HCT116 (cell line): ENCODE measurements around the gene NUMB. TPM values are rescaled to one million over a fixed set of nuclear protein-coding genes. Genes with fewer than 3 reads are reported as not detected.

Experiments
- ATAC-seq: fragments of 200-7000 bp; cut with Tn5 transposase; 2 replicates; pipeline ENCODE4 v1.9.1; 2020; ENCODE audit warnings: mild to moderate bottlenecking, moderate library complexity
- BruUV-seq: library from RNA; stranded (reverse); fragments of 400-500 nt; replicated peaks from 2 replicates; lab custom pipeline; 2021; lab: Mats Ljungman, UMichigan
- CTCF ChIA-PET: fragments of 300-600 bp; sonication (Branson Sonifier 250); formaldehyde crosslinking; loops from one replicate; lab custom pipeline; 2021; ENCODE audit warnings: antibody characterized with exemption; lab: Charles Lee
- POLR2A ChIA-PET: fragments of 300-600, 350-600 bp; sonication (Branson Sonifier 250); formaldehyde crosslinking; loops from one replicate; lab custom pipeline; 2021; ENCODE audit warnings: antibody characterized with exemption; lab: Charles Lee
- RAD21 ChIA-PET, 2 experiments: fragments of 300-600 bp; sonication (Branson Sonifier 250); formaldehyde crosslinking; loops; one replicate each; lab custom pipeline; 2023; ENCODE audit warnings: low total read pairs in 2 of 2; ENCODE audit not compliant: uncharacterized antibody in 2 of 2, unreplicated experiment in 2 of 2, low non-redundant PET in 1 of 2; lab: Charles Lee
- DNase-seq: peaks from one replicate; pipeline ENCODE4 v3.0.0-alpha.2; 2010; ENCODE audit warnings: low read depth, low spot score
- H2AFZ ChIP-seq: fragments of 200-600 bp; shearing (Covaris generic), sonication (generic); 2 replicates; pipeline ENCODE4 v1.6.1; 2017; ENCODE audit warnings: low read depth, mixed run types, mixed read lengths, antibody characterized with exemption, low read length; ENCODE audit not compliant: poor library complexity, severe bottlenecking
- H3K27ac ChIP-seq: 2 replicates; pipeline ENCODE4 v1.5.1; 2012; ENCODE audit warnings: low read depth, low read length
- H3K27me3 ChIP-seq: fragments of 200-600 bp; sonication (generic); 2 replicates; pipeline ENCODE4 v1.6.1; 2016; ENCODE audit warnings: mixed run types, low read length, mixed read lengths; ENCODE audit not compliant: insufficient read depth
- H3K36me3 ChIP-seq, 2 experiments: fragments of 200-500 bp in 1 of 2; fragments of 200-600 bp in 1 of 2; sonication (Bioruptor generic) in 1 of 2; sonication (generic) in 1 of 2; 2 replicates each; pipeline versions ENCODE4 v1.5.1 to v1.6.1; 2014 to 2016; ENCODE audit warnings: low read length in 2 of 2, inconsistent platforms in 1 of 2, mixed read lengths in 1 of 2, mixed run types in 1 of 2; ENCODE audit not compliant: insufficient read depth in 2 of 2, control insufficient read depth in 1 of 2
- H3K4me1 ChIP-seq, 2 experiments: fragments of 200-600 bp in 1 of 2; sonication (generic) in 1 of 2; 2 replicates each; pipeline versions ENCODE4 v1.5.1 to v1.6.1; 2012 to 2017; ENCODE audit warnings: low read length in 2 of 2, inconsistent platforms in 1 of 2, mild to moderate bottlenecking in 1 of 2, mixed read lengths in 1 of 2, mixed run types in 1 of 2, moderate library complexity in 1 of 2; ENCODE audit not compliant: insufficient read depth in 2 of 2, control insufficient read depth in 1 of 2
- H3K4me2 ChIP-seq: fragments of 200-600 bp; sonication (generic); 2 replicates; pipeline ENCODE4 v1.6.1; 2017; ENCODE audit warnings: mixed run types, low read length, mixed read lengths
- H3K4me3 ChIP-seq, 2 experiments: fragments of 200-600 bp in 1 of 2; sonication (generic) in 1 of 2; replicated peaks in 1 of 2; 2 replicates each; pipeline ENCODE4 v1.5.1; 2011 to 2016; ENCODE audit warnings: low read length in 2 of 2, control low read depth in 1 of 2, low read depth in 1 of 2, mild to moderate bottlenecking in 1 of 2, mixed read lengths in 1 of 2, mixed run types in 1 of 2
- H3K79me2 ChIP-seq: fragments of 200-600 bp; sonication (generic); 2 replicates; pipeline ENCODE4 v1.6.1; 2017; ENCODE audit warnings: mild to moderate bottlenecking, mixed run types, low read length, moderate library complexity, mixed read lengths; ENCODE audit not compliant: insufficient read depth
- H3K9ac ChIP-seq: fragments of 200-600 bp; sonication (generic); 2 replicates; pipeline ENCODE4 v1.6.1; 2016; ENCODE audit warnings: low read length, mixed read lengths
- H3K9me2 ChIP-seq: fragments of 200-600 bp; sonication (generic), shearing (Covaris generic); 2 replicates; pipeline ENCODE4 v1.6.1; 2017; ENCODE audit warnings: mixed run types, mild to moderate bottlenecking, moderate library complexity; ENCODE audit not compliant: insufficient read depth
- H3K9me3 ChIP-seq, 2 experiments: fragments of 200-500 bp in 1 of 2; fragments of 200-600 bp in 1 of 2; sonication (Bioruptor generic) in 1 of 2; sonication (generic) in 1 of 2; 2 replicates each; pipeline ENCODE4 v1.6.1; 2014 to 2017; ENCODE audit warnings: low read length in 2 of 2, mixed read lengths in 2 of 2, inconsistent platforms in 1 of 2, low read depth in 1 of 2, mild to moderate bottlenecking in 1 of 2, mixed run types in 1 of 2, moderate library complexity in 1 of 2; ENCODE audit not compliant: control insufficient read depth in 1 of 2, insufficient read depth in 1 of 2
- H4K20me1 ChIP-seq: fragments of 200-600 bp; sonication (generic), shearing (Covaris generic); 2 replicates; pipeline ENCODE4 v1.6.1; 2017; ENCODE audit warnings: mixed run types, mild to moderate bottlenecking, moderate library complexity; ENCODE audit not compliant: insufficient read depth
- ATF3 ChIP-seq: IDR thresholded peaks from 2 replicates; pipeline ENCODE4 v1.6.1; 2012
- CBX3 ChIP-seq: IDR thresholded peaks from 2 replicates; pipeline ENCODE4 v1.6.1; 2012; ENCODE audit warnings: low read depth
- EGR1 ChIP-seq: IDR thresholded peaks from 2 replicates; pipeline ENCODE4 v1.6.1; 2012; ENCODE audit warnings: low read depth
- ELF1 ChIP-seq: IDR thresholded peaks from 2 replicates; pipeline ENCODE4 v1.6.1; 2012; ENCODE audit warnings: low read depth, borderline replicate concordance
- FOSL1 ChIP-seq: IDR thresholded peaks from 2 replicates; pipeline ENCODE4 v1.6.1; 2012; ENCODE audit warnings: low read depth
- POLR2AphosphoS5 ChIP-seq: IDR thresholded peaks from 2 replicates; pipeline ENCODE4 v1.6.1; 2011; ENCODE audit warnings: mild to moderate bottlenecking, low read depth, low read length, moderate library complexity
- RAD21 ChIP-seq: IDR thresholded peaks from 2 replicates; pipeline ENCODE4 v1.6.1; 2012; ENCODE audit warnings: low read depth, mild to moderate bottlenecking
- SIN3A ChIP-seq: IDR thresholded peaks from 2 replicates; pipeline ENCODE4 v1.6.1; 2012; ENCODE audit warnings: low read depth
- SP1 ChIP-seq: IDR thresholded peaks from 2 replicates; pipeline ENCODE4 v1.6.1; 2012; ENCODE audit warnings: low read depth
- SRF ChIP-seq: IDR thresholded peaks from 2 replicates; pipeline ENCODE4 v1.6.1; 2012; ENCODE audit warnings: low read depth
- TCF7L2 ChIP-seq: IDR thresholded peaks from 2 replicates; pipeline ENCODE4 v1.7.0; 2011; ENCODE audit warnings: borderline replicate concordance, inconsistent platforms; ENCODE audit not compliant: insufficient read depth, insufficient read length; ENCODE audit errors: extremely low read depth
- ZFX ChIP-seq: fragments of 450-650 bp; IDR thresholded peaks from 2 replicates; pipeline ENCODE4 v1.6.1; 2017
- intact Hi-C: fragments of 100-400 bp; cut with micrococcal nuclease; formaldehyde crosslinking; loops from 2 replicates; pipeline ENCODE4 v1.10.0; 2022
- total RNA-seq: library from RNA; stranded (reverse); gene quantifications from one replicate; pipeline ENCODE4 v1.2.1, GENCODE V29; 2021; ENCODE audit not compliant: unreplicated experiment

Gene NUMB
- total RNA-seq, 1 experiment from 2014 or later = 43.0 TPM

- Histone ChIP-seq H3K36me3 (no peaks in the 10 kb centered on the region), H4K20me1 (no peaks in the 10 kb centered on the region), H3K4me2 (no peak overlapping the region), H3K79me2 (peaks cover 64% of the 10 kb centered on the region), H3K27ac (no peak overlapping the region), H3K9me2 (no peaks in the 10 kb centered on the region), H3K9ac (no peak overlapping the region), H2AFZ (no peak overlapping the region), H3K4me1 (peaks cover 3 to 8% of the 10 kb centered on the region in 2 experiments; a peak in 3 of 4 replicates), H3K27me3 (no peaks in the 10 kb centered on the region), H3K4me3 (no peak overlapping the region), H3K9me3 (no peaks in the 10 kb centered on the region)
- TF ChIP-seq RAD21 (no peak), CBX3 (no peak), SIN3A (no peak), TCF7L2 (no peak), POLR2AphosphoS5 (no peak), SP1 (no peak), ELF1 (no peak), ZFX (no peak), SRF (no peak), ATF3 (no peak), FOSL1 (no peak), EGR1 (no peak)
- ChIA-PET CTCF (no interaction called here), RAD21 (no interaction called here), POLR2A (no interaction called here)
- BruUV-seq = no TSS peak
- ATAC-seq = no peak
- intact Hi-C loops = no loop called here
- no peak for DNase-seq
These were observed 5.8 kb downstream of the NUMB start for GRCh38 chr14:73452341-73453186.
